22Rv1 (cell line): Measurements from ENCODE around the gene WASF3.

Experiments used
- H3K27ac ChIP-seq: fragments of 450-650 bp; 2 replicates; pipeline ENCODE4 v1.5.1; 2017
- CTCF ChIP-seq: fragments of 450-650 bp; IDR thresholded peaks from 2 replicates; pipeline ENCODE4 v1.5.1; 2017; ENCODE audit warnings: mild to moderate bottlenecking
- ZFX ChIP-seq: fragments of 450-650 bp; IDR thresholded peaks from 2 replicates; pipeline ENCODE4 v1.6.1; 2017; ENCODE audit warnings: antibody characterized with exemption, borderline replicate concordance

Gene WASF3

GRCh38 chr13:26544707-26545106 lies 12.8 kb upstream of the WASF3 start:
- H3K27ac ChIP-seq: no peak overlapping the region

GRCh38 chr13:26548205-26548765 lies 9.2 kb upstream of the WASF3 start:
- no peak for TF ChIP-seq ZFX
- no peak for TF ChIP-seq CTCF
- H3K27ac ChIP-seq: no peak overlapping the region

More at GRCh38 chr13:26544707-26545106, 12.8 kb upstream of the WASF3 start:
- no peak for TF ChIP-seq CTCF

- TF ChIP-seq ZFX (no peak), CTCF (no peak)
Observed at GRCh38 chr13:26549713-26550112, 7.8 kb upstream of the WASF3 start.

GRCh38 chr13:26551255-26551860 lies 6.1 kb upstream of the WASF3 start:
- no peak for TF ChIP-seq CTCF
- no peak for TF ChIP-seq ZFX
- no peak overlapping the region for H3K27ac ChIP-seq

More at GRCh38 chr13:26549713-26550112, 7.8 kb upstream of the WASF3 start:
- H3K27ac ChIP-seq: no peak overlapping the region

GRCh38 chr13:26555413-26555812 lies 2.1 kb upstream of the WASF3 start:
- H3K27ac ChIP-seq: no peak overlapping the region
- TF ChIP-seq CTCF (no peak), ZFX (no peak)

GRCh38 chr13:26557051-26557392 lies 461 bp upstream of the WASF3 start:
- peak overlapping the region; percentile 7; the same call in 1 of the 2 replicates for H3K27ac ChIP-seq
- TF ChIP-seq ZFX (no peak), CTCF (no peak)

GRCh38 chr13:26558074-26558805 lies 757 bp downstream of the WASF3 start:
- H3K27ac ChIP-seq: peak overlapping the region; percentile 40
- TF ChIP-seq ZFX (no peak), CTCF (no peak)
